ENCODE measurements around the gene NOTO.

NOTO gene

GRCh38 chr2:73257021-73257420 lies 54.6 kb downstream of the NOTO start:
- H3K27ac Mint-ChIP-seq, result no peak overlapping the region
- H3K9me3 Mint-ChIP-seq, result no peaks in the 10 kb centered on the region
- peaks cover 6% of the 10 kb centered on the region for H3K27me3 Mint-ChIP-seq (ENCODE audit: low read depth, poor library complexity)
- H3K4me3 Mint-ChIP-seq, result no peak overlapping the region
- no peak for TF ChIP-seq CTCF (IDR thresholded peaks at IDR 0.05)
- peaks cover 13% of the 10 kb centered on the region for H3K36me3 Mint-ChIP-seq (ENCODE audit: low read depth)
- peaks cover 4% of the 10 kb centered on the region for H3K4me1 Mint-ChIP-seq
- DNase-seq, result no peak

GRCh38 chr2:73257425-73258125 lies 55.2 kb downstream of the NOTO start:
- H3K9me3 Mint-ChIP-seq, result no peaks in the 10 kb centered on the region

GRCh38 chr2:73258186-73258912 lies 56.0 kb downstream of the NOTO start:
- no peak for TF ChIP-seq CTCF (IDR thresholded peaks at IDR 0.05)
- H3K9me3 Mint-ChIP-seq, result no peaks in the 10 kb centered on the region
- no peak for DNase-seq
- no peak overlapping the region for H3K4me3 Mint-ChIP-seq
- H3K36me3 Mint-ChIP-seq (ENCODE audit: low read depth), result peaks cover 7% of the 10 kb centered on the region
- H3K27me3 Mint-ChIP-seq (ENCODE audit: low read depth, poor library complexity), result peaks cover 6% of the 10 kb centered on the region
- H3K4me1 Mint-ChIP-seq, result peaks cover 4% of the 10 kb centered on the region
- H3K27ac Mint-ChIP-seq, result no peak overlapping the region

More at GRCh38 chr2:73257425-73258125, 55.2 kb downstream of the NOTO start:
- H3K27me3 Mint-ChIP-seq (ENCODE audit: low read depth, poor library complexity), result peaks cover 6% of the 10 kb centered on the region
- no peak overlapping the region for H3K4me3 Mint-ChIP-seq
- peaks cover 4% of the 10 kb centered on the region for H3K4me1 Mint-ChIP-seq
- no peak for TF ChIP-seq CTCF (IDR thresholded peaks at IDR 0.05)
- peaks cover 13% of the 10 kb centered on the region for H3K36me3 Mint-ChIP-seq (ENCODE audit: low read depth)
- no peak for DNase-seq
- H3K27ac Mint-ChIP-seq, result no peak overlapping the region

- H3K27ac Mint-ChIP-seq, result no peak overlapping the region
- no peak overlapping the region for H3K4me3 Mint-ChIP-seq
- H3K4me1 Mint-ChIP-seq, result peaks cover 4% of the 10 kb centered on the region
- peaks cover 2% of the 10 kb centered on the region for H3K36me3 Mint-ChIP-seq (ENCODE audit: low read depth)
- DNase-seq, result no peak
- H3K27me3 Mint-ChIP-seq (ENCODE audit: low read depth, poor library complexity), result peaks cover 6% of the 10 kb centered on the region
- no peak for TF ChIP-seq CTCF (IDR thresholded peaks at IDR 0.05)
- no peaks in the 10 kb centered on the region for H3K9me3 Mint-ChIP-seq
Observed at GRCh38 chr2:73258913-73259215, 56.5 kb downstream of the NOTO start.

GRCh38 chr2:73259276-73259675 lies 56.9 kb downstream of the NOTO start:
- Mint-ChIP-seq H3K4me1 (peaks cover 4% of the 10 kb centered on the region), H3K4me3 (no peak overlapping the region), H3K36me3 (ENCODE audit: low read depth) (no peaks in the 10 kb centered on the region), H3K27ac (no peak overlapping the region), H3K27me3 (ENCODE audit: low read depth, poor library complexity) (peaks cover 10% of the 10 kb centered on the region), H3K9me3 (no peaks in the 10 kb centered on the region)
- no peak for DNase-seq
- no peak for TF ChIP-seq CTCF (IDR thresholded peaks at IDR 0.05)

Measured in nephron progenitor cell (in vitro differentiated cells).